RWPE1 (cell line): ENCODE data around the gene GPR37.

Source experiments
- CTCF ChIA-PET: fragments of 350-600 bp; sonication (Branson Sonifier 250); formaldehyde crosslinking; extraction: SDS; loops from one replicate; lab custom pipeline; 2021; lab: Yijun Ruan, JAX
- POLR2A ChIA-PET: fragments of 400-600 bp; formaldehyde crosslinking; extraction: SDS; loops from one replicate; lab custom pipeline; 2020; ENCODE audit warnings: antibody characterized with exemption; ENCODE audit not compliant: low non-redundant PET; lab: Yijun Ruan, JAX
- DNase-seq: peaks from one replicate; pipeline ENCODE4 v3.0.0; 2012; ENCODE audit warnings: low spot score
- H3K27ac ChIP-seq: fragments of 450-650 bp; 2 replicates; pipeline ENCODE4 v1.5.1; 2017
- CTCF ChIP-seq: fragments of 450-650 bp; conservative IDR thresholded peaks from 2 replicates; pipeline ENCODE4 v1.5.1; 2017; ENCODE audit warnings: low read depth, mild to moderate bottlenecking

Gene GPR37

GRCh38 chr7:124718032-124718766 is 47.4 kb downstream of the GPR37 start:
- TF ChIP-seq CTCF, result no peak

GRCh38 chr7:124716894-124717293 is 48.7 kb downstream of the GPR37 start:
- DNase-seq, result no peak
- no peak for TF ChIP-seq CTCF
- H3K27ac ChIP-seq, result no peak overlapping the region
- ChIA-PET POLR2A (no interaction called here), CTCF (no interaction called here)

More at GRCh38 chr7:124718032-124718766, 47.4 kb downstream of the GPR37 start:
- POLR2A ChIA-PET, result no interaction called here
- H3K27ac ChIP-seq, result no peak overlapping the region
- CTCF ChIA-PET, result interaction anchor here (0.6 kb wide), 1 partner anchor 531 kb away, joined by 4 read pairs; no protein-coding TSS in a partner anchor
- DNase-seq, result no peak

GRCh38 chr7:124713086-124713485 is 52.5 kb downstream of the GPR37 start:
- DNase-seq, result no peak
- H3K27ac ChIP-seq, result no peak overlapping the region
- ChIA-PET POLR2A (no interaction called here), CTCF (interaction anchor here (0.6 kb wide), 1 partner anchor 139 kb away, joined by 3 read pairs; no protein-coding TSS in a partner anchor)
- no peak for TF ChIP-seq CTCF

- no peak overlapping the region for H3K27ac ChIP-seq
- TF ChIP-seq CTCF, result no peak
- no peak for DNase-seq
- ChIA-PET POLR2A (no interaction called here), CTCF (interaction anchor here (0.6 kb wide), 1 partner anchor 88 kb away, joined by 5 read pairs; no protein-coding TSS in a partner anchor)
Observed at GRCh38 chr7:124712017-124712416, 53.6 kb downstream of the GPR37 start.

- DNase-seq, result no peak
- ChIA-PET CTCF (interaction anchor here (0.6 to 1.0 kb wide), 2 partner anchors 63 to 882 kb away, joined by 4 to 5 read pairs; no protein-coding TSS in a partner anchor), POLR2A (no interaction called here)
- TF ChIP-seq CTCF, result no peak
- no peak overlapping the region for H3K27ac ChIP-seq
Observed at GRCh38 chr7:124702385-124702784, 63.2 kb downstream of the GPR37 start.

- DNase-seq, result peak; percentile 10
- ChIA-PET CTCF (interaction anchor here (0.6 to 1.0 kb wide), 3 partner anchors 26 to 848 kb away, joined by 3 to 4 read pairs (median 4); no protein-coding TSS in a partner anchor), POLR2A (no interaction called here)
- no peak overlapping the region for H3K27ac ChIP-seq
- no peak for TF ChIP-seq CTCF
Observed at GRCh38 chr7:124701955-124702354, 63.6 kb downstream of the GPR37 start.
